ENCODE results near the gene P2RY8.
"Not testable (repeated sequence)": the region's sequence is repeated elsewhere in the genome, so short reads cannot be mapped to it uniquely, and the experiment has no call there.

The P2RY8 gene

GRCh38 chrX:1464041-1464970 is 72.7 kb downstream of the P2RY8 start:
- DNase-seq (ENCODE audit: low spot score): no peak

- DNase-seq (ENCODE audit: low spot score): no peak
Measured at GRCh38 chrX:1463581-1463980, 73.4 kb downstream of the P2RY8 start.

- no peak for DNase-seq (ENCODE audit: low spot score)
Measured at GRCh38 chrX:1462596-1463251, 74.3 kb downstream of the P2RY8 start.

GRCh38 chrX:1462110-1462509 is 74.9 kb downstream of the P2RY8 start:
- DNase-seq (ENCODE audit: low spot score): no peak

GRCh38 chrX:1455948-1456280 is 81.1 kb downstream of the P2RY8 start:
- DNase-seq (ENCODE audit: low spot score): no peak

- DNase-seq (ENCODE audit: low spot score): peak; percentile 92
Measured at GRCh38 chrX:1453951-1454785, 82.8 kb downstream of the P2RY8 start.

- DNase-seq (ENCODE audit: low spot score): no peak
Measured at GRCh38 chrX:1453395-1453783, 83.6 kb downstream of the P2RY8 start.

GRCh38 chrX:1452516-1453394 is 84.2 kb downstream of the P2RY8 start, which contains the start of gene ASMTL:
ASMTL (minus strand) TSS chrX:1452909; CDS start chrX:1452840, 69 bp downstream.
- peak; percentile 98 for DNase-seq (ENCODE audit: low spot score)

GRCh38 chrX:1451661-1452515 is 85.1 kb downstream of the P2RY8 start:
- DNase-seq (ENCODE audit: low spot score): no peak

GRCh38 chrX:1451251-1451660 is 85.7 kb downstream of the P2RY8 start:
- DNase-seq (ENCODE audit: low spot score): no peak

GRCh38 chrX:1450361-1451161 is 86.4 kb downstream of the P2RY8 start:
- DNase-seq (ENCODE audit: low spot score): no peak

GRCh38 chrX:1449823-1450149 is 87.2 kb downstream of the P2RY8 start:
- DNase-seq (ENCODE audit: low spot score): no peak

GRCh38 chrX:1449036-1449822 is 87.8 kb downstream of the P2RY8 start:
- no peak for DNase-seq (ENCODE audit: low spot score)

GRCh38 chrX:1448573-1449001 is 88.4 kb downstream of the P2RY8 start:
- not testable (repeated sequence) for DNase-seq (ENCODE audit: low spot score)

GRCh38 chrX:1447969-1448572 is 88.9 kb downstream of the P2RY8 start:
- not testable (repeated sequence) for DNase-seq (ENCODE audit: low spot score)

- not testable (repeated sequence) for DNase-seq (ENCODE audit: low spot score)
Measured at GRCh38 chrX:1446984-1447968, 89.7 kb downstream of the P2RY8 start.

Measured in D341Med (cell line).